ENCODE results near the gene CYTH1.

The CYTH1 gene

GRCh38 chr17:78781893-78782304 is at the start of gene CYTH1:
Gene CYTH1 (minus strand): TSS chr17:78782273. CDS start chr17:78782223, 50 bp downstream.
- no peak for DNase-seq

GRCh38 chr17:78829477-78829876 is 47.4 kb upstream of the CYTH1 start:
- no peak for DNase-seq

- DNase-seq = peak; percentile 9
Observed at GRCh38 chr17:78828470-78829185, 46.6 kb upstream of the CYTH1 start.

- no peak for DNase-seq
Observed at GRCh38 chr17:78826836-78827509, 44.9 kb upstream of the CYTH1 start.

GRCh38 chr17:78826421-78826820 is 44.3 kb upstream of the CYTH1 start:
- no peak for DNase-seq

GRCh38 chr17:78825696-78826095 is 43.6 kb upstream of the CYTH1 start:
- DNase-seq = no peak

GRCh38 chr17:78824240-78824639 is 42.2 kb upstream of the CYTH1 start:
- DNase-seq = no peak

GRCh38 chr17:78823282-78824046 is 41.4 kb upstream of the CYTH1 start:
- no peak for DNase-seq

- no peak for DNase-seq
Observed at GRCh38 chr17:78822552-78822951, 40.5 kb upstream of the CYTH1 start.

- no peak for DNase-seq
Observed at GRCh38 chr17:78821961-78822360, 39.9 kb upstream of the CYTH1 start.

GRCh38 chr17:78820841-78821240 is 38.8 kb upstream of the CYTH1 start:
- DNase-seq = no peak

- no peak for DNase-seq
Observed at GRCh38 chr17:78819806-78820792, 38.0 kb upstream of the CYTH1 start.

- no peak for DNase-seq
Observed at GRCh38 chr17:78819402-78819801, 37.3 kb upstream of the CYTH1 start.

GRCh38 chr17:78818932-78819331 is 36.9 kb upstream of the CYTH1 start:
- no peak for DNase-seq

GRCh38 chr17:78818152-78818846 is 36.2 kb upstream of the CYTH1 start:
- no peak for DNase-seq

- no peak for DNase-seq
Observed at GRCh38 chr17:78817123-78817522, 35.0 kb upstream of the CYTH1 start.

GRCh38 chr17:78815696-78816095 is 33.6 kb upstream of the CYTH1 start:
- DNase-seq = no peak

- no peak for DNase-seq
Observed at GRCh38 chr17:78812855-78813254, 30.8 kb upstream of the CYTH1 start.

GRCh38 chr17:78808163-78808562 is 26.1 kb upstream of the CYTH1 start:
- DNase-seq = no peak

- no peak for DNase-seq
Observed at GRCh38 chr17:78806451-78806850, 24.4 kb upstream of the CYTH1 start.

- DNase-seq = no peak
Observed at GRCh38 chr17:78805301-78805700, 23.2 kb upstream of the CYTH1 start.

- no peak for DNase-seq
Observed at GRCh38 chr17:78804777-78805176, 22.7 kb upstream of the CYTH1 start.

All from DMS 273 treated with DMSO at 0.1 percent for 48 hours (cell line).